Left lung (tissue), 10 donors: ENCODE measurements around the gene JAZF1. TPM values are rescaled to one million over a fixed set of nuclear protein-coding genes. Genes with fewer than 3 reads are reported as not detected.
A peak's percentile ranks its signal among the peaks of the same experiment; 100 is the strongest.

Experiments
- ATAC-seq: fragments of 200-7000 bp; cut with Tn5 transposase; one replicate; pipeline ENCODE4 v1.9.1; 2020; ENCODE audit warnings: moderate library complexity
- DNase-seq, 4 donors: peaks; one replicate each; pipeline ENCODE4 v3.0.0-alpha.2; 2013 to 2020
- H3K27ac ChIP-seq, 2 donors: fragments of 200-600 bp; sonication (generic) in 1 of 2; one replicate each; pipeline versions ENCODE4 v1.5.0 to v1.8.0; 2020 to 2021
- H3K27me3 ChIP-seq, 2 donors: fragments of 200-600 bp; sonication (generic) in 1 of 2; one replicate each; pipeline versions ENCODE4 v1.5.0 to v1.8.0; 2020 to 2021
- H3K36me3 ChIP-seq, 2 donors: fragments of 200-600 bp; sonication (generic) in 1 of 2; one replicate each; pipeline versions ENCODE4 v1.5.0 to v1.8.0; 2020 to 2021
- H3K4me1 ChIP-seq, 2 donors: fragments of 200-600 bp; one replicate each; pipeline ENCODE4 v1.8.0; 2021
- H3K4me3 ChIP-seq, 2 donors: fragments of 200-600 bp; sonication (generic) in 1 of 2; one replicate each; pipeline versions ENCODE4 v1.5.0 to v1.8.0; 2020 to 2021; ENCODE audit warnings: mild to moderate bottlenecking in 1 of 2
- H3K9me3 ChIP-seq, 2 donors: fragments of 200-600 bp; sonication (generic) in 1 of 2; one replicate each; pipeline versions ENCODE4 v1.5.0 to v1.8.0; 2020 to 2021
- CTCF ChIP-seq, 2 donors: fragments of 200-600 bp; sonication (generic) in 1 of 2; IDR thresholded peaks; one replicate each; pipeline versions ENCODE4 v1.5.0 to v1.8.0; 2021; ENCODE audit warnings: antibody characterized with exemption in 2 of 2
- intact Hi-C, 2 donors: fragments of 100-400 bp; cut with DNase I; formaldehyde crosslinking; loops; one replicate each; pipeline versions ENCODE4 v1.11.2 to v1.14.2; 2022
- polyA plus RNA-seq, 6 donors: library from polyadenylated mRNA; unstranded; fragments of 120-200 nt; gene quantifications; one replicate each; pipeline ENCODE4 v1.2.1, GENCODE V29; 2013; ENCODE audit not compliant: insufficient read length in 6 of 6
- total RNA-seq, 2 donors: library from RNA; stranded (reverse); fragmentation: NEBNext Ultra II Directional; extraction: Animal tissue kit (Norgen Biotek cat#: 25700); gene quantifications; one replicate each; pipeline ENCODE4 v1.2.1, GENCODE V29; 2021
- donor health status: DM: no; HTN: yes; CAD: no.
- donor health status: DM: no; HTN: no; CAD: no.

Gene JAZF1
- total and polyA plus RNA-seq, 8 donors = 11.1 to 18.2 (median 13.8) TPM

DNA sequence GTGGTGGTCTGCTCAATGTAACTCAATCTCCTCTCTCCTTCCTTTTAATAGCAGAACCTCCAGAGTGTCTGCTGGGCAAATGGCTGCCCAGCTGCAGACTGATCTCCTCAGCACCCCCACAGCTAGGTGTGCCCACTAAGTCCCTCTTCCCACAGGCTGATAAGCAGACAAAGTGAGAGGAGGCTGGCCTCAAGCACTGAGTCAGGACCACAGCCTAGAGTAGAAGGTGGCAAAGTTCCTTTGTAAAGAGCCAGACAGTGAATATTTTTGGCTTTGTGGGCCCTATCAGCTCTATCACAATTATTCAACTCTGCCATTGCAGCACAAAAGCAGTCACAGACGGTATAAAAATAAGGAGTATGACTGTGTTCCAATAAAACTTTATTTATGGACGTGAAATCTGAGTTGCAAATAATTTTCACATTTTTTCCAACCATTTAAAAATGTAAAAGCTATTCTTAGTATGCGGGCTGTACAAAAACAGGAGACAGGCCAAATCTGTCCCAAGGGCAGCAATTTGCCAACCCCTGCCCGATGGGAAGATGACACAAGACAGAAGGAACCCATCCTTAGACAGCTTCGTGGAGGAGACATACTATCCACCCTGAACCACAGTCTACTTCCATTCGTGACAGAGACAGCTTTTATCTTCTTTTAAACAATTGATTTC, 23.4 kb downstream of the JAZF1 start:
- Histone ChIP-seq H3K36me3 (no peaks in the 10 kb centered on the region), H3K27me3 (no peaks in the 10 kb centered on the region), H3K27ac (no peak overlapping the region), H3K4me3 (no peak overlapping the region), H3K9me3 (no peaks in the 10 kb centered on the region), H3K4me1 (peaks cover 5 to 46% of the 10 kb centered on the region in 2 donors)
- intact Hi-C loops = no loop called here
- ATAC-seq (no peak), DNase-seq (no peak)
- TF ChIP-seq CTCF (IDR thresholded peaks at IDR 0.05) = no peak

- no peak for DNase-seq
- Histone ChIP-seq H3K27ac (peak overlapping the region in 1 of 2 donors; percentile 39), H3K9me3 (no peaks in the 10 kb centered on the region), H3K4me3 (no peak overlapping the region), H3K36me3 (no peaks in the 10 kb centered on the region), H3K4me1 (peaks cover 5 to 52% of the 10 kb centered on the region in 2 donors), H3K27me3 (no peaks in the 10 kb centered on the region)
- no peak for TF ChIP-seq CTCF (IDR thresholded peaks at IDR 0.05)
- no peak for ATAC-seq
- intact Hi-C loops = no loop called here
These were observed 24.2 kb downstream of the JAZF1 start for GRCh38 chr7:28156401-28156800.

GRCh38 chr7:28155964-28156363, 24.6 kb downstream of the JAZF1 start:
- Histone ChIP-seq H3K36me3 (no peaks in the 10 kb centered on the region), H3K9me3 (no peaks in the 10 kb centered on the region), H3K27me3 (no peaks in the 10 kb centered on the region), H3K27ac (peak overlapping the region in 1 of 2 donors; percentile 39), H3K4me3 (no peak overlapping the region), H3K4me1 (peaks cover 5 to 56% of the 10 kb centered on the region in 2 donors)
- peak; percentile 52 for ATAC-seq
- DNase-seq = no peak
- intact Hi-C loops = no loop called here
- TF ChIP-seq CTCF (IDR thresholded peaks at IDR 0.05) = no peak

- peak overlapping the region in 1 of 2 donors; percentile 39 for H3K27ac ChIP-seq
- intact Hi-C loops = no loop called here
These were observed 25.5 kb downstream of the JAZF1 start for GRCh38 chr7:28155019-28155660.

More at GRCh38 chr7:28155019-28155660, 25.5 kb downstream of the JAZF1 start:
- H3K4me1 ChIP-seq = peaks cover 5 to 57% of the 10 kb centered on the region in 2 donors
- TF ChIP-seq CTCF (IDR thresholded peaks at IDR 0.05) = no peak
- no peaks in the 10 kb centered on the region for H3K27me3 ChIP-seq
- no peaks in the 10 kb centered on the region for H3K36me3 ChIP-seq
- ATAC-seq (peak; percentile 39), DNase-seq (no peak)
- no peak overlapping the region for H3K4me3 ChIP-seq
- H3K9me3 ChIP-seq = no peaks in the 10 kb centered on the region
